Mucosa of stomach (tissue), 1 donor: ENCODE results near the gene SOWAHC.

Experiments
- H3K27me3 ChIP-seq: one replicate; pipeline ENCODE4 v1.7.0; 2013; ENCODE audit warnings: mild to moderate bottlenecking, low read length; ENCODE audit not compliant: control insufficient read depth, insufficient read depth
- H3K36me3 ChIP-seq: one replicate; pipeline ENCODE4 v1.7.0; 2013; ENCODE audit warnings: low read length; ENCODE audit not compliant: control insufficient read depth, insufficient read depth
- H3K4me1 ChIP-seq: one replicate; pipeline ENCODE4 v1.7.0; 2013; ENCODE audit warnings: mild to moderate bottlenecking, low read length; ENCODE audit not compliant: control insufficient read depth, insufficient read depth
- H3K4me3 ChIP-seq: one replicate; pipeline ENCODE4 v1.7.0; 2013; ENCODE audit warnings: low read length
- H3K9ac ChIP-seq: one replicate; pipeline ENCODE4 v1.7.0; 2013; ENCODE audit warnings: mild to moderate bottlenecking, low read length, moderate library complexity
- H3K9me3 ChIP-seq: one replicate; pipeline ENCODE4 v1.7.0; 2013; ENCODE audit warnings: mild to moderate bottlenecking, low read length, moderate library complexity; ENCODE audit not compliant: control insufficient read depth
- donor health status: Pancreatic carcinoma.

The SOWAHC gene

GRCh38 chr2:109660046-109660860, 46.1 kb downstream of the SOWAHC start:
- H3K9me3 ChIP-seq, result no peaks in the 10 kb centered on the region
- no peaks in the 10 kb centered on the region for H3K36me3 ChIP-seq
- H3K27me3 ChIP-seq, result no peaks in the 10 kb centered on the region
- H3K4me3 ChIP-seq, result no peak overlapping the region
- H3K4me1 ChIP-seq, result no peaks in the 10 kb centered on the region
- no peak overlapping the region for H3K9ac ChIP-seq

- Histone ChIP-seq H3K27me3 (no peaks in the 10 kb centered on the region), H3K4me3 (no peak overlapping the region), H3K9ac (no peak overlapping the region), H3K36me3 (no peaks in the 10 kb centered on the region), H3K4me1 (no peaks in the 10 kb centered on the region), H3K9me3 (no peaks in the 10 kb centered on the region)
Measured at GRCh38 chr2:109662889-109663288, 48.7 kb downstream of the SOWAHC start.

GRCh38 chr2:109663721-109664120, 49.6 kb downstream of the SOWAHC start:
- Histone ChIP-seq H3K9me3 (no peaks in the 10 kb centered on the region), H3K9ac (no peak overlapping the region), H3K36me3 (no peaks in the 10 kb centered on the region), H3K27me3 (no peaks in the 10 kb centered on the region), H3K4me1 (no peaks in the 10 kb centered on the region), H3K4me3 (no peak overlapping the region)

GRCh38 chr2:109666466-109666865, 52.3 kb downstream of the SOWAHC start:
- Histone ChIP-seq H3K9ac (no peak overlapping the region), H3K4me3 (no peak overlapping the region), H3K4me1 (no peaks in the 10 kb centered on the region), H3K36me3 (no peaks in the 10 kb centered on the region), H3K9me3 (no peaks in the 10 kb centered on the region), H3K27me3 (no peaks in the 10 kb centered on the region)
